HFFc6 (cell line): ENCODE measurements around the gene GORASP1. TPM values are rescaled to one million over a fixed set of nuclear protein-coding genes. Genes with fewer than 3 reads are reported as not detected.
A peak's percentile ranks its signal among the peaks of the same experiment; 100 is the strongest.

Experiments
- DNase-seq: peaks from one replicate; pipeline ENCODE4 v3.0.0-alpha.2; 2018
- H3K27ac Mint-ChIP-seq: 2 replicates; pipeline ENCODE4 v1.8.0; 2020; ENCODE audit warnings: mild to moderate bottlenecking, mixed read lengths
- H3K27me3 Mint-ChIP-seq: 2 replicates; pipeline ENCODE4 v1.8.0; 2021; ENCODE audit warnings: mild to moderate bottlenecking, moderate library complexity, mixed read lengths; ENCODE audit not compliant: insufficient read depth
- H3K36me3 Mint-ChIP-seq: 2 replicates; pipeline ENCODE4 v1.8.0; 2021; ENCODE audit warnings: low read depth, mixed read lengths
- H3K4me1 Mint-ChIP-seq: 2 replicates; pipeline ENCODE4 v1.8.0; 2020; ENCODE audit warnings: low read depth, mixed read lengths
- H3K4me3 Mint-ChIP-seq: 2 replicates; pipeline ENCODE4 v1.8.0; 2020; ENCODE audit warnings: mild to moderate bottlenecking, moderate library complexity, mixed read lengths
- H3K9me3 Mint-ChIP-seq: 2 replicates; pipeline ENCODE4 v1.8.0; 2020; ENCODE audit warnings: mild to moderate bottlenecking, mixed read lengths
- CTCF ChIP-seq: fragments of 200-600 bp; sonication (generic); IDR thresholded peaks from 2 replicates; pipeline ENCODE4 v1.5.0; 2021; ENCODE audit warnings: antibody characterized with exemption, mild to moderate bottlenecking
- total RNA-seq, 6 experiments: library from RNA; stranded (reverse); fragmentation: NEBNext Ultra II Directional; extraction: Animal tissue kit (Norgen Biotek cat#: 25700); gene quantifications; 2 replicates in 1 of 6; 3 replicates in 5 of 6; pipeline ENCODE4 v1.2.3, GENCODE V29; 2021

Gene GORASP1
- total RNA-seq, 6 experiments from 2014 or later = 42.7 to 52.1 (median 47.0) TPM

DNA sequence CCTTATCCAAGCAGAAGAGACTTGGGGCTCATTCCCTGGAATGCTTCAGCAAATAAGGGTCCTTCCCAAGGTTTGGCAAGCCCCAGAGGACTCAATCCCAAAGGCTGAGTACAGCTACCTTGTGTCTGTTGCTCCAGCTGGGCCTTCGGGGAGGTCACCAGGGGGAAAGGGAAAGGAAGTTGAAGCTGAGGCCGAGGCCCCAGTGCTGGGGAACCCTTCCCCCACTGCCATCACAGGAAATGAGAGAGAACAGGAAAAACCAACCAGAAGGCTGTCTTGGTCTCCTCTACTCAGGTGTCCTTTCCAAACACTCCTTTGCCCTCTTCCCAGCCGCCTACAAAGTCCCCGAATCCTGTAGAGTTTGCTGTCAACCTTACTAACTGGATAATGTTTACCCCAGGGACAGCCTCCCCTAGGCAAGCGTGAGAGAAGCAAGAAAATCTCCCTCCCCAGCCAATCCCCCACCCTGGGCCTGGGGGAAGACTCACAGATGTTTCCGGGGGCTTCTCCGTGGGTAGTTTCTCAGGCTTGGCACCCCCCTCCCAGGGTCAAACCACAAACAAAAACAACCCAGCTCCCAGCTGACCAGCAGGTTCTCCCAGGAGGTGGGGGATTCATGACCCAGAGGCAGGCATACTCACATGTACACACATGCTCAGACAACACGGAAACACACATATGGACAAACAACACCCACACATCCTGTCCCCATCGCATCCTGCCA lies 40.4 kb upstream of the GORASP1 start:
- TF ChIP-seq CTCF = no peak
- Mint-ChIP-seq H3K27ac (peak overlapping the region; percentile 98), H3K4me3 (peak overlapping the region; percentile 95), H3K27me3 (peaks cover 10% of the 10 kb centered on the region), H3K36me3 (peaks cover 16% of the 10 kb centered on the region), H3K4me1 (peaks cover 80% of the 10 kb centered on the region), H3K9me3 (no peaks in the 10 kb centered on the region)
- no peak for DNase-seq

GRCh38 chr3:39146611-39147591 lies 39.5 kb upstream of the GORASP1 start:
- peaks cover 76% of the 10 kb centered on the region for H3K4me1 Mint-ChIP-seq
- peak overlapping the region; percentile 98 for H3K27ac Mint-ChIP-seq
- peak; percentile 99 for DNase-seq
- H3K27me3 Mint-ChIP-seq = peaks cover 9% of the 10 kb centered on the region
- H3K9me3 Mint-ChIP-seq = no peaks in the 10 kb centered on the region
- peak overlapping the region; percentile 95 for H3K4me3 Mint-ChIP-seq
- no peak for TF ChIP-seq CTCF
- H3K36me3 Mint-ChIP-seq = peaks cover 11% of the 10 kb centered on the region

DNA sequence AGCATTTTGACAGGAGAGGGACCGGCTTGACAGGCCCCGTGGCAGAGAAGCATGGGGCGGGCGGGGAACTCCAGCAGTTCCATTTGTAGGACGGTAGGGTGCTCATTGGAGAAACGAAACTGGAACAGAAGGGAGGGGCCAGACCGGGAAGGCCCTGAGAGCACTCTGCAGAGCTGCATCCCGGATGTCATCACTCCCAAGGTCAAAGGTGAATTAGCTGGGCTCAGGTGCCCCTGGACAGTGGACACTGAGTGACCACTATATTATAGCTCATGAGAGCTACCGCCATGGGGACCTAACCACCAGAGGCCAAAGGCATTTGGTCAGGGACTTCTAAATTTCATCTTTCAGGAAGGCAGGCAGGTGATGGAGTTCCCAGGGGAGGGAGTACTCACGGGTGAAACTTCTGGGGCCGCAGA lies 38.7 kb upstream of the GORASP1 start:
- Mint-ChIP-seq H3K4me1 (peaks cover 76% of the 10 kb centered on the region), H3K27ac (peak overlapping the region; percentile 98), H3K9me3 (no peaks in the 10 kb centered on the region), H3K36me3 (peaks cover 11% of the 10 kb centered on the region), H3K27me3 (peaks cover 9% of the 10 kb centered on the region), H3K4me3 (peak overlapping the region; percentile 51; the same call in 1 of the 2 replicates)
- no peak for DNase-seq
- no peak for TF ChIP-seq CTCF

DNA sequence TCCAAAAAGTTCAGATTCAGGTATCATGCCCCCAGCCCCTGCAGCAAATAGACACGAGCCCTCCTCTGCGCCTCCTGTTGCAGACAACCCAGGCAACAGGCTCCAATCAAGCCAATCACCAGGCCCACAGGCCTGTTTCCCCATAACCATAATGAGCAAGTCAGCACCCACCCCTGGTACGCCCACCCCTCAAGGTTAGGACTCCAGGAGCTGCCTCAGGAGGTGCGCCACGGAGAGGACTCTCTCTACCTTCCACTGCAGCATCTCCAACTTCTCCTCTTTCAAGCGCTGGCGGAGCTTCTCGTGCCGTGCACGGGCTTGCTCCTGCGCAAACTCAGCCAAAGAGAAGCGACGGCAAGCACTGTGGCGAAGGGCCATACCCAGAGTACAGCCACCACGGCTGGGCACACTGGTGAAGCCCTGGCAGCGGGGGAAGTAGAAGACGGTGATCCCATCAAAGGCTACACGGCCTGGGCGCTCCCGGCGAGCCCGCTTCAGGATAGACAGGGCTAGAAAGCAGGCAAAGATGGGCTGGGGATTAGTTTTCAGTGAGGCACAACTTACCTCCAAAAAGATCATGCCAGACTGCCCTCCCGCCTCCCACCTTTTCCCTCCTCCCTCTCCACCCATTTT lies 37.4 kb upstream of the GORASP1 start:
- Mint-ChIP-seq H3K9me3 (no peaks in the 10 kb centered on the region), H3K27ac (peak overlapping the region; percentile 27; the same call in 1 of the 2 replicates), H3K36me3 (peaks cover 21% of the 10 kb centered on the region)

More for the DNA sequence above, 37.4 kb upstream of the GORASP1 start:
- H3K27me3 Mint-ChIP-seq = peaks cover 11% of the 10 kb centered on the region
- H3K4me3 Mint-ChIP-seq = no peak overlapping the region
- H3K4me1 Mint-ChIP-seq = peaks cover 76% of the 10 kb centered on the region
- no peak for TF ChIP-seq CTCF
- no peak for DNase-seq
